ENCODE data around the gene TMEM53.

Gene TMEM53

GRCh38 chr1:44616284-44616990 lies 57.8 kb downstream of the TMEM53 start:
- TF ChIP-seq, protein P1, sequence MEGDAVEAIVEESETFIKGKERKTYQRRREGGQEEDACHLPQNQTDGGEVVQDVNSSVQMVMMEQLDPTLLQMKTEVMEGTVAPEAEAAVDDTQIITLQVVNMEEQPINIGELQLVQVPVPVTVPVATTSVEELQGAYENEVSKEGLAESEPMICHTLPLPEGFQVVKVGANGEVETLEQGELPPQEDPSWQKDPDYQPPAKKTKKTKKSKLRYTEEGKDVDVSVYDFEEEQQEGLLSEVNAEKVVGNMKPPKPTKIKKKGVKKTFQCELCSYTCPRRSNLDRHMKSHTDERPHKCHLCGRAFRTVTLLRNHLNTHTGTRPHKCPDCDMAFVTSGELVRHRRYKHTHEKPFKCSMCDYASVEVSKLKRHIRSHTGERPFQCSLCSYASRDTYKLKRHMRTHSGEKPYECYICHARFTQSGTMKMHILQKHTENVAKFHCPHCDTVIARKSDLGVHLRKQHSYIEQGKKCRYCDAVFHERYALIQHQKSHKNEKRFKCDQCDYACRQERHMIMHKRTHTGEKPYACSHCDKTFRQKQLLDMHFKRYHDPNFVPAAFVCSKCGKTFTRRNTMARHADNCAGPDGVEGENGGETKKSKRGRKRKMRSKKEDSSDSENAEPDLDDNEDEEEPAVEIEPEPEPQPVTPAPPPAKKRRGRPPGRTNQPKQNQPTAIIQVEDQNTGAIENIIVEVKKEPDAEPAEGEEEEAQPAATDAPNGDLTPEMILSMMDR (IDR thresholded peaks at IDR 0.05; ENCODE audit: low read depth, low read length, missing control alignments) = no peak
- DNase-seq = no peak
- in situ Hi-C loops (cut with HindIII; ENCODE audit: low pct_ligation_motif_present, low sequenced_read_pairs) = no loop called here
- Histone ChIP-seq H3K36me3 (replicated peaks) (no peaks in the 10 kb centered on the region), H3K4me3 (ENCODE audit: low read depth, low read length) (peak overlapping the region; percentile 40), H3K27ac (no peak overlapping the region), H3K27me3 (replicated peaks) (peaks cover 7% of the 10 kb centered on the region)

DNA sequence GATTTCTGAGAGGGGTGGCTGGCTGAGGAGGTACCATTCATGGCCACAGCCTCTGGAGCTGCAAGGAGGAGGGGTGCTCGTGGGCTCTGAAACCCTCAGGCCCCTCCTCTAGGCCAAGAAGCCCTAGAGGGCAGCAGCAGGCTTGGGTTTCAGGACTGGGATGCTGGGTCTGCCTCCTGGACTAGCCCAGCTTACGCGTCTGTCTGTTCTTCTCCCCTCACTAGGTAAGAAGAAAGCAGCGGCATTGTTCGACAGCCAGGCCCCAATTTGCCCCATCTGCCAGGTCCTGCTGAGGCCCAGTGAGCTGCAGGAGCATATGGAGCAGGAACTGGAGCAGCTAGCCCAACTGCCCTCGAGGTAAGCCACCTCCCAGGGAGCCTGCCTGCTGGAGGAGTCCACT lies 60.3 kb downstream of the TMEM53 start:
- peaks cover 7% of the 10 kb centered on the region for H3K27me3 ChIP-seq (replicated peaks)
- H3K36me3 ChIP-seq (replicated peaks) = no peaks in the 10 kb centered on the region
- TF ChIP-seq, protein P1 (IDR thresholded peaks at IDR 0.05; ENCODE audit: low read depth, low read length, missing control alignments) = no peak
- no peak overlapping the region for H3K4me3 ChIP-seq (ENCODE audit: low read depth, low read length)
- in situ Hi-C loops (cut with HindIII; ENCODE audit: low pct_ligation_motif_present, low sequenced_read_pairs) = no loop called here
- no peak for DNase-seq
- H3K27ac ChIP-seq = no peak overlapping the region

- no peaks in the 10 kb centered on the region for H3K36me3 ChIP-seq (replicated peaks)
- in situ Hi-C loops (cut with HindIII; ENCODE audit: low pct_ligation_motif_present, low sequenced_read_pairs) = no loop called here
- H3K4me3 ChIP-seq (ENCODE audit: low read depth, low read length) = no peak overlapping the region
- H3K27ac ChIP-seq = no peak overlapping the region
- H3K27me3 ChIP-seq (replicated peaks) = peaks cover 4% of the 10 kb centered on the region
- DNase-seq = no peak
- TF ChIP-seq, protein P1 (IDR thresholded peaks at IDR 0.05; ENCODE audit: low read depth, low read length, missing control alignments) = no peak
Observed at GRCh38 chr1:44611866-44612265, 62.4 kb downstream of the TMEM53 start.

GRCh38 chr1:44611419-44611818 lies 62.9 kb downstream of the TMEM53 start:
- TF ChIP-seq, protein P1 (IDR thresholded peaks at IDR 0.05; ENCODE audit: low read depth, low read length, missing control alignments) = no peak
- in situ Hi-C loops (cut with HindIII; ENCODE audit: low pct_ligation_motif_present, low sequenced_read_pairs) = no loop called here
- H3K4me3 ChIP-seq (ENCODE audit: low read depth, low read length) = no peak overlapping the region
- H3K36me3 ChIP-seq (replicated peaks) = no peaks in the 10 kb centered on the region
- no peak overlapping the region for H3K27ac ChIP-seq
- no peaks in the 10 kb centered on the region for H3K27me3 ChIP-seq (replicated peaks)
- no peak for DNase-seq

- in situ Hi-C loops (cut with HindIII; ENCODE audit: low pct_ligation_motif_present, low sequenced_read_pairs) = no loop called here
- no peaks in the 10 kb centered on the region for H3K36me3 ChIP-seq (replicated peaks)
- no peak overlapping the region for H3K4me3 ChIP-seq (ENCODE audit: low read depth, low read length)
- no peak for DNase-seq
- TF ChIP-seq, protein P1 (IDR thresholded peaks at IDR 0.05; ENCODE audit: low read depth, low read length, missing control alignments) = no peak
- H3K27ac ChIP-seq = no peak overlapping the region
- no peaks in the 10 kb centered on the region for H3K27me3 ChIP-seq (replicated peaks)
Observed at GRCh38 chr1:44610527-44611148, 63.6 kb downstream of the TMEM53 start.

Measured in brain microvascular endothelial cell (primary cell).